Measurements from ENCODE around the gene MVD.

MVD gene

DNA sequence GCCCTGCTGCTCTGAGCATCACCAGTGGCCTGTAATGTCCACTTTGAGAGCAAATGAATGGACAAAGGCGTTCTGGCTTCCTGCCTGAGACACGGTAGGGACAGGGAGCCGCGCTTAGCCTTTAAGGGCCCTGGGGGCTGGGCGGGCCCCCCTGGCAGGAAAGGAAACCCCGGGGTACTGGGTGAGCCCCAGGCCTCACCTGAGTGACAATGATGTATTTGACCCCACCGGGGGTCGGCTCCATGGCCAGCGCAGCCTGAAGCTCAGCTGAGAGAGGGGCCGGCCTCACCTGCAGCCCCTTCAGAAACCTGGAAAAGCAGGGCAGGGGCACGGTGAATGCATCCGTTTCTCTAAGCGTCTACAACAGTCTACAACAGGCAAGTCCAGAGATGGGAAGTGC is 9.8 kb downstream of the MVD start:
- no peak for TF ChIP-seq CTCF (IDR thresholded peaks at IDR 0.05; ENCODE audit: low read depth, low read length)
- no peak for DNase-seq (ENCODE audit: extremely low read depth, low read depth)

DNA sequence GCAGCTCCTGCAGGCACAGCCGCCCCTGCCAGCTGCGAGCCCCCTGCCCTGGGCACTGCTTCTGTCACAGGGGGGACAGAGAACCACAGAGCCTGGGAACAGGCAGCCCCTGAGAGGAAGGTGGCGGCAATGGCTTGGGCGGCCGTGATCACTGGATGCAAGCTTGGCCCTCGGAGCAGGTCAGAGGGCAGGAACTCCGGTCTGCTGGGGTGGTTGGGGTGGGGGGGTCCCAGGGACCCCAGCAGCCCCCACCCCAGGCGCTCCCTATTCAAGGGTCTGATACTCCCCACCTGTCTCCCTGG is 10.2 kb downstream of the MVD start:
- no peak for TF ChIP-seq CTCF (IDR thresholded peaks at IDR 0.05; ENCODE audit: low read depth, low read length)
- no peak for DNase-seq (ENCODE audit: extremely low read depth, low read depth)

DNA sequence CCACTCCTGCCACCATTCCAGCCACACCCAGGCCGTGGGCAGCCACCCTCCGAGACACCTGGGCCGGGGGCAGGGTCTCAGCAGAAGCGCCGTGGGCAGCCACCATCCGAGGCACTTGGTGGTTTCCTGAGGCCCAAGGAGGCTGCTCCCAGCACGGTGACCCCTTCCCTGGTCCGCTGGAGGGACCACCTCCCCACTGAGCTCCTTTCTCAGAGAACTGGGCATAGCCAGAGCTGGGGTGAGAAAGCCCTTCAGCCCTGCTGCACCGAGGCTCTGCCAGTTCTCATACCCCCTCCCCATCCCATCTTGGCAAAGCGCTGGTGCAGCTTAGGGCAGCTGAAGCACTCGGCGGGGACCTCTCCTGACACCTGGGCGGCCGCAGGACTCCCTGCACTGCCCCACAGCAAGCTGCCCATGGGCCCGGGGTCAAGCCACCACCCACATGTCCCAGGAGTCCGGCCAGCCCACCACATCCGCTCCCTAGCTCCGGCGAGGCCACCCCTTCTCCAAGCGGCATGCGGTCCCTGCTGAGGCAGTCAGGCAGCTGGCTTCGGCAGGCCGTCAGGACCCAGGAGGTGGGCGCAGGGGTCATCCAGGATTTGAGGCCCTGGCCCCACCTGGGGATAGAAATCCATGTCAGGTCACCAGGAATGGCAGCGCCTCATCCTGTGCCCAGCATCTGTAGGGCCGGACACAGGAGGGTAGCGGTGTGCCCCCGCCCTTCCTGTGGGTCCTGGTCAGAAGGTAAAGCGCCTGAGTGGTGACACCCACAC is 10.7 kb downstream of the MVD start:
- DNase-seq (ENCODE audit: extremely low read depth, low read depth) = no peak
- TF ChIP-seq CTCF (IDR thresholded peaks at IDR 0.05; ENCODE audit: low read depth, low read length) = no peak

GRCh38 chr16:88651276-88651988 is 11.5 kb downstream of the MVD start:
- no peak for DNase-seq (ENCODE audit: extremely low read depth, low read depth)
- TF ChIP-seq CTCF (IDR thresholded peaks at IDR 0.05; ENCODE audit: low read depth, low read length) = no peak

DNA sequence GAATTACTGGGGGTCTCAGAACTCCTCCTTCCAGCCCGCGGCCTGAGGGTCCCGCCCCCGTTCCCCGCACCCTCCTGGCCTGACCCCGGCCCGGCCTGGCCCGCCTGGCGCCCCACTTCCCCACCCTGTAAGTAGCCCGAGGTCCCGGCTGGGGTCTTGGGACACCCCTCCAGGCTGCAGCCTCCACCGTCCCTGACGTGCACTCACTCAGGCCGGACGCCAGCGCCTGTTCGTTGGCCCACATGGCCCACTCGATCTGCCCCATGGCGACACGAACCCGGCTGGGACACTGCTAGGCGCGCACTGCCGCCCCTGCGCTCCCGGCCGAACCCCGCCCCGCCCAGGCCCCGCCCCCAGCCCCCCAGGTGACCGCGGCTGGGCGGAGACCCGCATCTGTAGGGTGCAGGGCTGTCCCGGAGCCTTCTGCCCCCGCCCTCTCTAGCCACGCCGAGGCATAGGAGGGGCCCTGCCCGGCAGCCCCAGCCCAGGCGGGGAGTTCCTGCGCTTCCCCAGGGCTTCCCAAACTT is 12.1 kb downstream of the MVD start, which contains the start of gene CYBA:
Gene CYBA, minus strand, starts transcription at position 305 of the 527 bp plus-strand sequence. Its CDS starts 40 bp downstream, at position 265.
- no peak for DNase-seq (ENCODE audit: extremely low read depth, low read depth)
- no peak for TF ChIP-seq CTCF (IDR thresholded peaks at IDR 0.05; ENCODE audit: low read depth, low read length)

DNA sequence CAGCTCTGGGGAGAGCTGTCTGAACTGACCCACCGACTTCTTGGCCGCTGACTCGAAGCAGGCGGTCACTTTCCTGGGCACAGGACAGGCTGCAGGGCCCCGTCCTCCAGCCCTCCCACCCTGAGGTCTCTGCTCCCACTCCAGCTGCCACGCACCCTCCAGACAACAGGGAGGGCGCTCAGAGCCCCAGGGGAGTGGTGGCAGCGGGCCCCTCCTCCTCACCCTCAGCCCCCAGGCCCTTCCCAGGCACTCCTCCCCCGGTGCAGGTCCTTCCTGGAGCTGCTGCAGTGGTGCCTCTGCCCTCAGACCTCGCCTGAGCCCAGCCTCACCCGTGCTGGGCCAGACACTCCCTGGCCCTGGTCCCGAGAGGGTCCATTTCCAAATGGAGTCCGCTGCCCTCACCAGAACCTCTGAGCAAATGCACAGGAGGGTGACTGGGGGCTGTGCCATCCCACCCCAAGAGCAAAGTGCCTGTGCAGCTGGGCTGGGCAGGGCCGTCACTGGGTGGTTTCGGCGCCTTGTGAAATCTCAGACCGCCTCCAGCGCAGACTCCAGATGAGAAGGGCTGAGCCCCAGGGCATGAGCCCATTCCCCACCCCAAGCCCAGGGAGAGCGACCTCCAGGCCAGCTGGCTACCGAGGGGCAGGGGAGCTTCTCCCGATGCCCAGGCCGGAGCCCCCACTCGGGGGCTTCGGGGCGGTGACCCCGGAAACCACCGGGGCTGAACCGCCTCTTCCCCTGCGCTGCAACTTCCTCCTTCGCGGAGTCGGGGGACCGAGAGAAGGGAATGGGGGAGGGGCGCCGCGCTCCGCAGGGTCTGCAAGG is 12.8 kb downstream of the MVD start:
- DNase-seq (ENCODE audit: extremely low read depth, low read depth) = no peak
- TF ChIP-seq CTCF (IDR thresholded peaks at IDR 0.05; ENCODE audit: low read depth, low read length) = no peak

All from AG09319 (cell line).